Neural cell (in vitro differentiated cells): Measurements from ENCODE around the gene RHAG. TPM values are rescaled to one million over a fixed set of nuclear protein-coding genes. Genes with fewer than 3 reads are reported as not detected.

Source experiments
- H2AFZ ChIP-seq: fragments of 200-600, 300-800 bp; sonication (generic), shearing (Covaris generic); 2 replicates; pipeline ENCODE4 v1.6.0; 2014; ENCODE audit warnings: low read depth, mild to moderate bottlenecking, antibody characterized with exemption, low read length, moderate library complexity
- H3F3A ChIP-seq: fragments of 200-600 bp; shearing (Covaris generic); 2 replicates; pipeline ENCODE4 v1.6.1; 2016; ENCODE audit warnings: mild to moderate bottlenecking, moderate library complexity, mixed read lengths, antibody characterized with exemption, low read length; ENCODE audit not compliant: insufficient read depth, poor library complexity, severe bottlenecking
- H3K27ac ChIP-seq: fragments of 200-600, 300-800 bp; sonication (generic), shearing (Covaris generic); 2 replicates; pipeline ENCODE4 v1.5.1; 2014; ENCODE audit warnings: mild to moderate bottlenecking, low read length, moderate library complexity
- H3K27me3 ChIP-seq: fragments of 300-800, 200-600 bp; sonication (generic), shearing (Covaris generic); 2 replicates; pipeline ENCODE4 v1.6.0; 2014; ENCODE audit warnings: mild to moderate bottlenecking, low read depth, low read length, moderate library complexity; ENCODE audit not compliant: insufficient read depth
- H3K36me3 ChIP-seq: fragments of 300-800, 200-600 bp; sonication (generic), shearing (Covaris generic); 2 replicates; pipeline ENCODE4 v1.5.1; 2014; ENCODE audit warnings: mild to moderate bottlenecking, antibody characterized with exemption, low read length, moderate library complexity; ENCODE audit not compliant: insufficient read depth
- H3K4me2 ChIP-seq: fragments of 300-800, 200-600 bp; sonication (generic), shearing (Covaris generic); 2 replicates; pipeline ENCODE4 v1.6.0; 2014; ENCODE audit warnings: mild to moderate bottlenecking, low read length
- H3K4me3 ChIP-seq: fragments of 300-800, 200-600 bp; sonication (generic), shearing (Covaris generic); 2 replicates; pipeline ENCODE4 v1.5.1; 2014; ENCODE audit warnings: mild to moderate bottlenecking, low read length, moderate library complexity
- H3K79me2 ChIP-seq: fragments of 200-600 bp; shearing (Covaris generic); replicated peaks from 2 replicates; pipeline ENCODE4 v1.6.0; 2014; ENCODE audit warnings: mild to moderate bottlenecking, low read length, moderate library complexity; ENCODE audit not compliant: insufficient read depth
- H3K9ac ChIP-seq: fragments of 300-800, 200-600 bp; sonication (generic), shearing (Covaris generic); 2 replicates; pipeline ENCODE4 v1.6.1; 2016; ENCODE audit warnings: mild to moderate bottlenecking, low read length, mixed read lengths
- H3K9me2 ChIP-seq: fragments of 200-600 bp; shearing (Covaris generic); 2 replicates; pipeline ENCODE4 v1.6.1; 2016; ENCODE audit warnings: mild to moderate bottlenecking, low read length, mixed read lengths; ENCODE audit not compliant: insufficient read depth
- H3K9me3 ChIP-seq: fragments of 200-600, 300-800 bp; sonication (generic), shearing (Covaris generic); 2 replicates; pipeline ENCODE4 v1.6.1; 2016; ENCODE audit warnings: mild to moderate bottlenecking, mixed run types, low read length, moderate library complexity, mixed read lengths
- H4K20me1 ChIP-seq: fragments of 200-600 bp; shearing (Covaris generic); 2 replicates; pipeline ENCODE4 v1.6.1; 2016; ENCODE audit warnings: mild to moderate bottlenecking, mixed run types; ENCODE audit not compliant: insufficient read depth
- EP300 ChIP-seq: fragments of 450-650 bp; conservative IDR thresholded peaks from 2 replicates; pipeline ENCODE4 v1.6.1; 2014; ENCODE audit warnings: antibody characterized with exemption, mild to moderate bottlenecking, moderate library complexity; ENCODE audit not compliant: poor library complexity, severe bottlenecking
- EZH2 ChIP-seq: fragments of 200-600, 300-800 bp; shearing (Covaris generic), sonication (generic); IDR thresholded peaks from 2 replicates; pipeline ENCODE4 v1.6.1; 2014; ENCODE audit warnings: antibody characterized with exemption, low read length, borderline replicate concordance, mild to moderate bottlenecking; ENCODE audit not compliant: insufficient read depth, poor library complexity, severe bottlenecking
- MXI1 ChIP-seq: fragments of 450-650 bp; conservative IDR thresholded peaks from 2 replicates; pipeline ENCODE4 v1.6.1; 2014; ENCODE audit warnings: antibody characterized with exemption, mild to moderate bottlenecking; ENCODE audit not compliant: poor library complexity, severe bottlenecking
- POLR2AphosphoS5 ChIP-seq: IDR thresholded peaks from 2 replicates; pipeline ENCODE4 v1.6.1; 2012
- RAD21 ChIP-seq: fragments of 450-650 bp; conservative IDR thresholded peaks from 2 replicates; pipeline ENCODE4 v1.6.1; 2014; ENCODE audit warnings: antibody characterized with exemption, mild to moderate bottlenecking, moderate library complexity
- REST ChIP-seq: IDR thresholded peaks from 2 replicates; pipeline ENCODE4 v1.6.1; 2012; ENCODE audit warnings: borderline replicate concordance
- SMC3 ChIP-seq: fragments of 450-650 bp; conservative IDR thresholded peaks from 2 replicates; pipeline ENCODE4 v1.6.1; 2014; ENCODE audit warnings: antibody characterized with exemption, mild to moderate bottlenecking, moderate library complexity; ENCODE audit not compliant: poor library complexity
- TAF1 ChIP-seq: IDR thresholded peaks from 2 replicates; pipeline ENCODE4 v1.6.1; 2012; ENCODE audit warnings: low read depth
- polyA plus RNA-seq: library from polyadenylated mRNA; depleted of rRNA; stranded (reverse); fragments of >200 nt; gene quantifications from 2 replicates; pipeline ENCODE4 v1.2.3, GENCODE V29; 2014
- TF ChIP-seq, protein P1 (sequence below): fragments of 450-650 bp; IDR thresholded peaks from 2 replicates; pipeline ENCODE4 v1.5.1; 2014; ENCODE audit warnings: antibody characterized with exemption, mild to moderate bottlenecking, moderate library complexity; ENCODE audit not compliant: poor library complexity, severe bottlenecking

RHAG gene
- polyA plus RNA-seq, 1 donor from 2014 or later, result not detected

GRCh38 chr6:49675816-49676215 is 39.2 kb upstream of the RHAG start:
- H3K9ac ChIP-seq, result no peak overlapping the region
- no peaks in the 10 kb centered on the region for H3K79me2 ChIP-seq
- no peaks in the 10 kb centered on the region for H3K9me3 ChIP-seq
- H2AFZ ChIP-seq, result no peak overlapping the region
- TF ChIP-seq MXI1 (no peak), REST (no peak), RAD21 (no peak), TAF1 (no peak), POLR2AphosphoS5 (no peak), EP300 (no peak), SMC3 (no peak), EZH2 (no peak)
- TF ChIP-seq, protein P1, sequence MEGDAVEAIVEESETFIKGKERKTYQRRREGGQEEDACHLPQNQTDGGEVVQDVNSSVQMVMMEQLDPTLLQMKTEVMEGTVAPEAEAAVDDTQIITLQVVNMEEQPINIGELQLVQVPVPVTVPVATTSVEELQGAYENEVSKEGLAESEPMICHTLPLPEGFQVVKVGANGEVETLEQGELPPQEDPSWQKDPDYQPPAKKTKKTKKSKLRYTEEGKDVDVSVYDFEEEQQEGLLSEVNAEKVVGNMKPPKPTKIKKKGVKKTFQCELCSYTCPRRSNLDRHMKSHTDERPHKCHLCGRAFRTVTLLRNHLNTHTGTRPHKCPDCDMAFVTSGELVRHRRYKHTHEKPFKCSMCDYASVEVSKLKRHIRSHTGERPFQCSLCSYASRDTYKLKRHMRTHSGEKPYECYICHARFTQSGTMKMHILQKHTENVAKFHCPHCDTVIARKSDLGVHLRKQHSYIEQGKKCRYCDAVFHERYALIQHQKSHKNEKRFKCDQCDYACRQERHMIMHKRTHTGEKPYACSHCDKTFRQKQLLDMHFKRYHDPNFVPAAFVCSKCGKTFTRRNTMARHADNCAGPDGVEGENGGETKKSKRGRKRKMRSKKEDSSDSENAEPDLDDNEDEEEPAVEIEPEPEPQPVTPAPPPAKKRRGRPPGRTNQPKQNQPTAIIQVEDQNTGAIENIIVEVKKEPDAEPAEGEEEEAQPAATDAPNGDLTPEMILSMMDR, result no peak
- H3F3A ChIP-seq, result no peaks in the 10 kb centered on the region
- H3K4me3 ChIP-seq, result no peak overlapping the region
- H3K27ac ChIP-seq, result no peak overlapping the region
- H3K4me2 ChIP-seq, result no peak overlapping the region
- no peaks in the 10 kb centered on the region for H4K20me1 ChIP-seq
- H3K36me3 ChIP-seq, result no peaks in the 10 kb centered on the region
- H3K9me2 ChIP-seq, result no peaks in the 10 kb centered on the region
- H3K27me3 ChIP-seq, result no peaks in the 10 kb centered on the region

DNA sequence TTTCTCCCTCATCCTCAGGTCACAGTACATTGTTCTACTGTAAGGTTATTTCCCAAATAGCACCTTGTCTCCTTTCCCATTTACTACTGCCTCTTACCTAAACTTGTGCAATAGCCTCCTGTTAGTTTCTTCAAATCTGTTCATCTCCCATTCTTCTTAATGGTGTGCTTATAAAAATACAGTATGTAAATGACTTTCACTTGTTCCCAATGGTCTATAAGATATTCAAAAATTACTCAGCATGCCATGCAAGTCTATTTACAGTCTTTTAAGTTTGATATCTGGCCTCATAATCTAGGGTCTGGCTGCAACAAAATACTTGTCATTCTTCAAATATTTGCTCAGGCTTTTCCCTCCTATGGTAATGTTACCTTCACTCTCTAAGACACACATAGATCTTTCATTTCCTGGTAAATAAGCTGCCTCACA is 31.5 kb upstream of the RHAG start:
- no peaks in the 10 kb centered on the region for H3K79me2 ChIP-seq
- no peak overlapping the region for H2AFZ ChIP-seq
- H3K4me2 ChIP-seq, result no peak overlapping the region
- H3F3A ChIP-seq, result no peaks in the 10 kb centered on the region
- H3K4me3 ChIP-seq, result no peak overlapping the region
- no peaks in the 10 kb centered on the region for H4K20me1 ChIP-seq
- TF ChIP-seq EZH2 (no peak), TAF1 (no peak), SMC3 (no peak), REST (no peak), POLR2AphosphoS5 (no peak), MXI1 (no peak), RAD21 (no peak)
- H3K27me3 ChIP-seq, result no peaks in the 10 kb centered on the region
- H3K36me3 ChIP-seq, result no peaks in the 10 kb centered on the region
- no peaks in the 10 kb centered on the region for H3K9me2 ChIP-seq
- no peak overlapping the region for H3K27ac ChIP-seq
- no peaks in the 10 kb centered on the region for H3K9me3 ChIP-seq
- no peak overlapping the region for H3K9ac ChIP-seq
